GM21786 (cell line): Measurements from ENCODE around the gene MBD4.
"Not testable (repeated sequence)": the region's sequence is repeated elsewhere in the genome, so short reads cannot be mapped to it uniquely, and the experiment has no call there.

Experiments used
- ATAC-seq: cut with Tn5 transposase; IDR thresholded peaks from one replicate; pipeline ENCODE4 v1.9.1; 2021; ENCODE audit not compliant: unreplicated experiment

The MBD4 gene

DNA sequence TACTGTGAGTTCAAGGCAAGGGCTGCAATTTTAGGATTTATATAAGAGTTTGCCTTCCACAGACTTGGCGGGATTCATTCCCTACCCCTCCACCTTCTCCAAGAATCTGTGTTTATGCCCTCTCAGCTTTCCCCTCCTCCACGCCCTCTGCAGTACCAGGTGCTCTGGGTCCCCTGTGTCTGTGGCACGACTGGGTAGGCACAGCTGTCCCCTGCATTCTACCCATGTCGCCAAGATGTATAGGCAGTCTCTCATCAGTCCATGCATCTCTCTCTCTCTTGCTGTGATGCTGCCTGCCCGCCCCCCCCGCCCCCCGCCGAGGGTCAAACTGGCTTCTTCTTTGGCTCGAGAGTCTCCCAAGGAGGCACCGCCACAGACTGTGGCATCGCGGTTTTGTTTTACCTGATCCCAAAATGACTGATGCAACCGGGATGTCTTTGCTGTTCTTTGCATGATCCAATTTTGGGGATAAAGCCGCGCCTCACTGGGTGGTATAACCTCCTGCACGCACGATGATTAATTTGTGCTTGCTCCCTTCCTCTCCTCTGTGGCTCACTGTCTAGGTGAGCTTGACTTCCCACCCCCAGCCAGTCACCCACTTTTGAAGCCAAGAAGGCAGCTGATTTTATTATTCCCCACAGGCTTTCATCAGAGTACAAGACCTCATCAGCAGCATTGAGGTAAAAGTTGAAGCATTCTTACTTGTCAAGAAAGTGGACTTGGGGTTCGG, 55.0 kb downstream of the MBD4 start:
- no peak for ATAC-seq

DNA sequence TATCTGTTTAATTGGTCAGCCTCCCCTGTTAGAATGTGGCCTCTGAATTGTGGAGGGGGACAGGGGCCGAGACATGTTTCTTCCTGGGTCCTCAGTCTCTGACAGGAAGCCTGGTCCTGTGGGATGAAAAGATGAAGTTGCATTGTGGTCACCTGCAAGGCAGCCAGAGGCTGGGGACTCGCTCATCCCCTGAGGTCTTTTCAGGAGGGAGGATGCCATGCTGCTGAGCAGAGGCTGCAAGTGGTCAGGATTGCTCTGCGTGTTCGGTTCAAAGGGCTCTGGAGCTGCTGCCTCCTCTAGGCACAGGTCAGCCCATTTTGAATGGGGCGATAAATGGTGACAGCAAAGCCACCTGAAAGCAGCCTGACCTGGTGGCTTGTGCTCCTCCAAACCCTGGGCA, 55.6 kb downstream of the MBD4 start:
- not testable (repeated sequence) for ATAC-seq

DNA sequence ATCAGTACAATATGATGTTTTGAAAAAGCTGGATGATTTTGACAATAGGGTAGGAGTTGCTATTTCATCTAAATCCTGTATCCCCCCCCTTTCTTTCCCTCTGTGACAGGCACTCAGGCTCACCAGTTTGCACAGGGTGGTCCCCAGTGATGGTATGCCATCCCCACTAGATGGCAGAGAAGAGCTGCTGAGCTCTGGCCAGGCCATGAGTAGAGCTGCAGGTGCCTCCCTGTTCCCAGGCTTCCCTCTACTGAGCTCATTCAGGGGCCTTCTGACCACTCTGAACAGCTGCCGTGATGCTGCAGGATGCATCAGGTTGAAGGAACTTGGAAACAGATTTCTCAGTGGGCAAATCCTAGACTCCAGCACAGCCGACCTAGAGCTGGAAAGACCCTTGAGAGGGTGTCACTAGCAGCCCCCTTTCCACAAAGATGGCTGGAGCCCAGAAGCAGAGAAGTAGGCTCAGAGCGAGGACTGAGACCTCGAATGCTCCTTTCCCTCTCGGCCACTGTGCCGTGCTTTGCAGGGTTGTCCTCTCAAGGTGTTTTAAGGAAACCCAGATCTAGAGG, 56.4 kb downstream of the MBD4 start:
- ATAC-seq = peak; percentile 76

DNA sequence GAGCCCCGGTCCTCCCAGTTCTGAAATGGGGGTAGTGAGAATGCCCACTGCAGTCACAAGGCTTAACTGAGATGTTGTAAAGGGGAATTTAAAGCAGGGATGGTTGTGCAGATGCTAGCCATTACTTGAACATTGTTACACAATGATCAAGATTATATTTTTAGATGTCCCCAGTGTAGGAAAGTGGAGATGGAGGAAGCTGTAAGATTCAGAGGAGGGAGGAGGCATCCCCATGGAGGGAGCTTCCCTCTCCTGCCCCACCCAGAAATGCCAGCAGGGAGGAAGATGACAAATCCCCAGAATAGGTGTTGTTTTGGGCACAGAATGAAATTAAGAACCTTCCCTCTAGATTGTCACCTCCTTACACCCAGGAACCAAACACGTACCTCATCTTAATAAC, 57.4 kb downstream of the MBD4 start:
- ATAC-seq = no peak
